RWPE2 (cell line): ENCODE measurements around the gene EDDM13.

ENCODE experiments used
- ATAC-seq: fragments of 200-7000 bp; cut with Tn5 transposase; 3 replicates; pipeline ENCODE4 v1.9.1; 2021; ENCODE audit warnings: low read depth
- DNase-seq: peaks from one replicate; pipeline ENCODE4 v3.0.0-alpha.2; 2020; ENCODE audit warnings: low spot score
- H3K27ac ChIP-seq: fragments of 450-650 bp; 2 replicates; pipeline ENCODE4 v1.5.1; 2017; ENCODE audit warnings: mild to moderate bottlenecking; ENCODE audit not compliant: poor library complexity, severe bottlenecking
- H3K27me3 ChIP-seq: fragments of 250-450 bp; sonication (Bioruptor Pico); 2 replicates; pipeline ENCODE4 v1.5.1; 2021; ENCODE audit warnings: mild to moderate bottlenecking, moderate library complexity; ENCODE audit not compliant: insufficient read depth, poor library complexity, severe bottlenecking
- H3K36me3 ChIP-seq: fragments of 250-450 bp; sonication (Bioruptor Pico); 2 replicates; pipeline ENCODE4 v1.5.1; 2020; ENCODE audit warnings: low read depth, mild to moderate bottlenecking, moderate library complexity
- H3K4me1 ChIP-seq: fragments of 250-450 bp; sonication (Bioruptor Pico); 2 replicates; pipeline ENCODE4 v1.5.1; 2021; ENCODE audit warnings: mild to moderate bottlenecking, moderate library complexity; ENCODE audit not compliant: insufficient read depth, poor library complexity, severe bottlenecking
- H3K4me3 ChIP-seq: fragments of 250-450 bp; sonication (Bioruptor Pico); 2 replicates; pipeline ENCODE4 v1.5.1; 2021; ENCODE audit warnings: mild to moderate bottlenecking, moderate library complexity; ENCODE audit not compliant: severe bottlenecking
- H3K9me3 ChIP-seq: fragments of 250-450 bp; sonication (Bioruptor Pico); 2 replicates; pipeline ENCODE4 v1.5.1; 2021; ENCODE audit warnings: mild to moderate bottlenecking, moderate library complexity; ENCODE audit not compliant: severe bottlenecking
- TF ChIP-seq, protein P1 (sequence below): fragments of 450-650 bp; IDR thresholded peaks from one replicate; pipeline ENCODE4 v1.5.1; 2017; ENCODE audit warnings: mild to moderate bottlenecking, moderate library complexity; ENCODE audit not compliant: poor library complexity, severe bottlenecking

The EDDM13 gene

DNA sequence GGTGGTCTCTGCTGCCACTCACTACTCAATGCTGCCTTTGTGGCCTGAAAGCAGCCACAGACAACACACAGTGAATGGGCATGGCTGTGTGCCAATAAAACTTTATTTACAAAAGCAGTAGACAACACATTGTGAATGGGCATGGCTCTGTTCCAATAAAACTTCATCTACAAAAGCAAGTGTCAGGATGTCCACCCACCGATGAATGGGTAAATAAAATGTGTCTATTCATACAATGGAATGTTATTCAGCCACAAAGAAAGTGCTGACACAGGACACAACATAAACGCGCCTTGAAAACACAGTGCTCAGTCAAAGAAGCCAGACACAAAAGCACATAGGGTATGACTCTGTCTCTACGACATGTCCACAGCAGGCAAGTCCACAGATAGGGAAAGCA is 22.0 kb downstream of the EDDM13 start:
- no peak overlapping the region for H3K4me3 ChIP-seq
- no peak for DNase-seq
- no peaks in the 10 kb centered on the region for H3K36me3 ChIP-seq

DNA sequence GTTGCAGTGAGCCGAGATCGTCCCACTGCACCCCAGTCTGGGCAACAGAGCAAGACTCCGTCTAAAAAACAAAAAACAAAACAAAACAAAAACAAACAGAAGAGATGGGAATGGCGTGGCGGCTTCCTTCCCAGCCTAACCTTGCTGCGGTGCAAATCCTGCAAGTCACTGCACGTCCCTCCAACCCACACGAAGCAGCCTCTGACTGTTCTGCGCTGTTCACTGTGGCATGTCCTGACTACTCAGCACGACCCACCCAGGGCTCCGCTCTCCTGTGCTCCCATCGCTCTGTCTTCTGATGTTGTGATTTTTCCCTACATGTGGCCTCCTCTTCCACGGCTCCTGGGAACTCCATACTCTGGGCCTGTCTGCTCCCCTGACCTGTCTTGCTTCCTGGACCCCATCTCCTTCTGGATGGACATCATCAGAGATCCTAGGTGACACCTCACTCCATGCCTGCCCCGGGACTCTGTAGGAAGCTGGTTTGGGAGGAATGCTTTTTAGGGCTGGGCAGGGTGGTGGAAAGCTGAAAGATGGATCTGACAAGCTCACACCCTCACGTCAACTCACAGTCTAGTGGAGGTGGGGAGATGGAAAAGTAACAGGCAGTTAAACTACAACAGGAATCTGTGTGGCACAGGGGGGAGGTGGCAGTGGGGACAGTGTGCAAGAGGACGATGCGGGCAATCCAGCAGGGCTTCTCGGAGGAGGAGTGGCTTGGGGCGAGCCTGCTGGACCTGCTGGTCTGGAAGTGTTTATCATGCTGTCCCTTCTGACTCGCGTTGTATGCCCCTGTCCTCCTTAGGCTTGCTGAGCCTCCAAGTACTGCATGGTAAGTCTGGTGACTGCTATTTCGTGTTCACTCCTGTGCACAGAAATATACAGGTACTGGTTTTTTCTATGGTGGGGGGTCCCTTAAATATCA is 23.2 kb downstream of the EDDM13 start:
- peak; percentile 93 for ATAC-seq
- Histone ChIP-seq H3K4me3 (no peak overlapping the region), H3K36me3 (no peaks in the 10 kb centered on the region), H3K4me1 (peaks cover 21% of the 10 kb centered on the region), H3K27me3 (no peaks in the 10 kb centered on the region), H3K27ac (peak overlapping the region; percentile 76), H3K9me3 (no peaks in the 10 kb centered on the region)
- DNase-seq: peak; percentile 75
- TF ChIP-seq, protein P1, sequence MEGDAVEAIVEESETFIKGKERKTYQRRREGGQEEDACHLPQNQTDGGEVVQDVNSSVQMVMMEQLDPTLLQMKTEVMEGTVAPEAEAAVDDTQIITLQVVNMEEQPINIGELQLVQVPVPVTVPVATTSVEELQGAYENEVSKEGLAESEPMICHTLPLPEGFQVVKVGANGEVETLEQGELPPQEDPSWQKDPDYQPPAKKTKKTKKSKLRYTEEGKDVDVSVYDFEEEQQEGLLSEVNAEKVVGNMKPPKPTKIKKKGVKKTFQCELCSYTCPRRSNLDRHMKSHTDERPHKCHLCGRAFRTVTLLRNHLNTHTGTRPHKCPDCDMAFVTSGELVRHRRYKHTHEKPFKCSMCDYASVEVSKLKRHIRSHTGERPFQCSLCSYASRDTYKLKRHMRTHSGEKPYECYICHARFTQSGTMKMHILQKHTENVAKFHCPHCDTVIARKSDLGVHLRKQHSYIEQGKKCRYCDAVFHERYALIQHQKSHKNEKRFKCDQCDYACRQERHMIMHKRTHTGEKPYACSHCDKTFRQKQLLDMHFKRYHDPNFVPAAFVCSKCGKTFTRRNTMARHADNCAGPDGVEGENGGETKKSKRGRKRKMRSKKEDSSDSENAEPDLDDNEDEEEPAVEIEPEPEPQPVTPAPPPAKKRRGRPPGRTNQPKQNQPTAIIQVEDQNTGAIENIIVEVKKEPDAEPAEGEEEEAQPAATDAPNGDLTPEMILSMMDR: no peak

More for the DNA sequence above, 22.0 kb downstream of the EDDM13 start:
- H3K27me3 ChIP-seq: no peaks in the 10 kb centered on the region
- peak; percentile 75 for ATAC-seq
- TF ChIP-seq, protein P1: no peak
- H3K9me3 ChIP-seq: no peaks in the 10 kb centered on the region
- H3K4me1 ChIP-seq: peaks cover 21% of the 10 kb centered on the region
- peak overlapping the region; percentile 76 for H3K27ac ChIP-seq

DNA sequence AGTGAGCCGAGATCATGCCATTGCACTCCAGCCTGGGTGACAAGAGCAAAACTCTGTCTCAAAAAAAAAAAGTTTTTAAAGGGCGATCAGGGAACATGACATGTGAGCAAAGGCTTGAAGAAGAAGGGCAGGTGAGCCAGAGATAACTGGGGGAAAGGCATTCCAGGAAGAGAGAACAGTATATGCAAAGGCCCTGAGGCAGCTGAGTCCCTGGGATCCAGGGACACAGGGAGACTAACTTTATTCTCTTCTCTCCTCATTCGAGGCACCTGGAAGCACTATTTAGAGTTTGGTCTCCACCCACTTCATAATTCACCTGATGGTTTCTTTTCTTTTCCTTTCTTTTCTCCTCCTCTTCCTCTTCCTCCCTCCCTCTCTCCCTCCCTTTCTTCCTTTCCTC is 24.5 kb downstream of the EDDM13 start:
- no peak overlapping the region for H3K4me3 ChIP-seq

DNA sequence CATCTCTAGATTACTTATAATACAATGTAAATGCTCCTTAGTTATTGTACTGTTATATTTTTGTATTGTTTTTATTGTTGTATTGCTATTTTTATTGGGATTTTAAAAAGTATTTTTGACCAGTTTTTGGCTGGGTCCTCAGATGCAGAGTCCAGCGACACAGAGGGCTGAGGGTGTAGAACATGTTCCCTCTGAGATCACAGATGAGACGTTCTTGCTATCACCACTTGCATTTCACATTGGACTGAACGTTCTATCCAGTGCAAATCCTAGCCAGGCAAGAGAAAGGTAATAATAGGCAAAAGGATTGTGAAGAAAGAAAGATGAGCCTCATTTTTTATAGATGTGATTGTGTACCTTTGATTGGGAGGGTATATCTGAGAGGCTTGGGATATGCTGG is 27.1 kb downstream of the EDDM13 start:
- DNase-seq: no peak
- no peaks in the 10 kb centered on the region for H3K27me3 ChIP-seq
- no peaks in the 10 kb centered on the region for H3K36me3 ChIP-seq
- peaks cover 15% of the 10 kb centered on the region for H3K4me1 ChIP-seq
- ATAC-seq: no peak
- TF ChIP-seq, protein P1: no peak
- H3K9me3 ChIP-seq: no peaks in the 10 kb centered on the region
- H3K4me3 ChIP-seq: no peak overlapping the region
- H3K27ac ChIP-seq: no peak overlapping the region

More for the DNA sequence above, 24.5 kb downstream of the EDDM13 start:
- Histone ChIP-seq H3K27ac (no peak overlapping the region), H3K36me3 (no peaks in the 10 kb centered on the region), H3K9me3 (no peaks in the 10 kb centered on the region), H3K4me1 (peaks cover 21% of the 10 kb centered on the region), H3K27me3 (no peaks in the 10 kb centered on the region)
- no peak for ATAC-seq
- TF ChIP-seq, protein P1: no peak
- DNase-seq: no peak

DNA sequence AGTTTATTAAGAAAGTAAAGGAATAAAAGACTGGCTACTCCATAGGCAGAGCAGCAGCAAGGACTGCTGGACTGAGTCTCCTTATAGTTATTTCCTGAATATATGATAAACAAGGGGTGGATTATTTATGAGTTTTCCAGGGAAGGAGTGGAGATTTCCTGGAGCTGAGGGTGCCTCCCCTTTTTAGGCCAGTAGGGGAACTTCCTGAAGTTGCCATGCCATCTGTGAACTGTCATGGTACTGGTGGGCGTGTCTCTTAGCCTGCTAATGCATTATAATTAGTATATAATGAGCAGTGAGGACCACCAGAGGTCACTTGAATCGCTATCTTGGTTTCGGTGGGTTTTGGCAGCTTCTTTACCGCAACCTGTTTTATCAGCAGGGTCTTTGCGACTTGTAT is 28.6 kb downstream of the EDDM13 start:
- Histone ChIP-seq H3K27ac (no peak overlapping the region), H3K4me1 (peaks cover under 1% of the 10 kb centered on the region), H3K27me3 (no peaks in the 10 kb centered on the region), H3K9me3 (no peaks in the 10 kb centered on the region), H3K4me3 (no peak overlapping the region), H3K36me3 (no peaks in the 10 kb centered on the region)
- no peak for DNase-seq
- no peak for ATAC-seq
- TF ChIP-seq, protein P1: no peak
